Activated CD8-positive, alpha-beta memory T cell treated with anti-CD3 and anti-CD28 coated beads, Interleukin-2, amount 10 ng/mL, durations not matched to agents 7 days and 5 days (primary cell): Measurements from ENCODE around the gene BSX. TPM values are rescaled to one million over a fixed set of nuclear protein-coding genes. Genes with fewer than 3 reads are reported as not detected.

Experiments
- ATAC-seq: fragments of 150-1000 bp; cut with Tn5 transposase; one replicate; pipeline ENCODE4 v1.10.0; 2021; ENCODE audit warnings: moderate library complexity
- CTCF ChIA-PET: fragments of 350-600 bp; sonication (Branson Sonifier 250); formaldehyde crosslinking; loops from one replicate; lab custom pipeline; 2021; ENCODE audit warnings: antibody characterized with exemption; lab: Charles Lee
- DNase-seq: peaks from one replicate; pipeline ENCODE4 v3.0.0-alpha.2; 2020
- H3K27ac Mint-ChIP-seq: one replicate; pipeline ENCODE4 v1.8.0; 2021; ENCODE audit warnings: mild to moderate bottlenecking, mixed read lengths
- H3K27me3 Mint-ChIP-seq: one replicate; pipeline ENCODE4 v1.8.0; 2021; ENCODE audit warnings: mixed read lengths
- H3K36me3 Mint-ChIP-seq: one replicate; pipeline ENCODE4 v1.8.0; 2021; ENCODE audit warnings: mild to moderate bottlenecking, mixed read lengths
- H3K4me1 Mint-ChIP-seq: one replicate; pipeline ENCODE4 v1.8.0; 2021; ENCODE audit warnings: mixed read lengths
- H3K4me3 Mint-ChIP-seq: one replicate; pipeline ENCODE4 v1.8.0; 2021; ENCODE audit warnings: mild to moderate bottlenecking, moderate library complexity, mixed read lengths
- H3K9me3 Mint-ChIP-seq: one replicate; pipeline ENCODE4 v1.8.0; 2022; ENCODE audit warnings: low read depth, mixed read lengths
- total RNA-seq, 2 experiments: library from RNA; stranded (reverse); gene quantifications; one replicate each; pipeline ENCODE4 v1.2.3, GENCODE V29; 2021

BSX gene
- total RNA-seq, 2 experiments from 2014 or later, result not detected

DNA sequence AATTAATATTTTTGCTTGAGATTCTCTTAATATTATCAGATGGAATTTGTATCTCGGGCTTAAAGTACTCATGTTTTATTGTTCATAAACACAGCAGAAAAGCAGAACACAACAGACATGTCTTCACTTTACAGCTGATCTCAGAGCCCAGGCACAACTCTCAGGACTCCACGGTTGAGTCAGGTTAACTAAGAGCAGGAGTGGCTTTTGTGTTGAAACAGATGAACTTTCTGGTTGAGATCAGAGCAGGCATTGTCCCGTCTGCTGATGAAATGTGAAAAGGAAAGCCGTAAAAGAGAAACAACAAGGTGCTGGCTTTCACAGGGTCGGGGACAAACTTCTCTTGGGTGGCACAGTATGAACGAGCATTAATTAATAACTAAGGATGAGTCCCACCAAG, 50.1 kb downstream of the BSX start:
- Mint-ChIP-seq H3K9me3 (no peaks in the 10 kb centered on the region), H3K4me3 (no peak overlapping the region), H3K36me3 (no peaks in the 10 kb centered on the region), H3K27me3 (no peaks in the 10 kb centered on the region), H3K4me1 (peaks cover 5% of the 10 kb centered on the region), H3K27ac (no peak overlapping the region)
- ATAC-seq, result no peak
- CTCF ChIA-PET, result interaction anchor here (1.2 kb wide), 1 partner anchor 89 kb away, joined by 3 read pairs; no protein-coding TSS in a partner anchor
- no peak for DNase-seq

Other genes starting within 250 kb of the BSX start
- 10 to 100 TPM in 1 of 2 experiments, 1 to 10 TPM in 1; 8.1 to 15.3 TPM for gene CRTAM, start 143.3 kb downstream of the BSX start, total RNA-seq
- 1 to 10 TPM; 3.2 to 4.3 TPM for gene JHY, start 99.1 kb downstream of the BSX start, total RNA-seq
- gene HSPA8, start 80.3 kb upstream of the BSX start, total RNA-seq, result 1,000 to 10,000 TPM; 1,728 to 2,522 TPM
- gene CLMP, start 213.4 kb upstream of the BSX start, total RNA-seq, result under 1 TPM in 1 of 2 experiments, not detected in 1; 0.58 TPM